DMS79 treated with DMSO at 0.1 percent for 48 hours (cell line): ENCODE data around the gene BTRC.
A peak's percentile ranks its signal among the peaks of the same experiment; 100 is the strongest.

Source experiments
- DNase-seq: peaks from one replicate; lab custom pipeline; 2025; lab: John Stamatoyannopoulos, UW

BTRC gene

DNA sequence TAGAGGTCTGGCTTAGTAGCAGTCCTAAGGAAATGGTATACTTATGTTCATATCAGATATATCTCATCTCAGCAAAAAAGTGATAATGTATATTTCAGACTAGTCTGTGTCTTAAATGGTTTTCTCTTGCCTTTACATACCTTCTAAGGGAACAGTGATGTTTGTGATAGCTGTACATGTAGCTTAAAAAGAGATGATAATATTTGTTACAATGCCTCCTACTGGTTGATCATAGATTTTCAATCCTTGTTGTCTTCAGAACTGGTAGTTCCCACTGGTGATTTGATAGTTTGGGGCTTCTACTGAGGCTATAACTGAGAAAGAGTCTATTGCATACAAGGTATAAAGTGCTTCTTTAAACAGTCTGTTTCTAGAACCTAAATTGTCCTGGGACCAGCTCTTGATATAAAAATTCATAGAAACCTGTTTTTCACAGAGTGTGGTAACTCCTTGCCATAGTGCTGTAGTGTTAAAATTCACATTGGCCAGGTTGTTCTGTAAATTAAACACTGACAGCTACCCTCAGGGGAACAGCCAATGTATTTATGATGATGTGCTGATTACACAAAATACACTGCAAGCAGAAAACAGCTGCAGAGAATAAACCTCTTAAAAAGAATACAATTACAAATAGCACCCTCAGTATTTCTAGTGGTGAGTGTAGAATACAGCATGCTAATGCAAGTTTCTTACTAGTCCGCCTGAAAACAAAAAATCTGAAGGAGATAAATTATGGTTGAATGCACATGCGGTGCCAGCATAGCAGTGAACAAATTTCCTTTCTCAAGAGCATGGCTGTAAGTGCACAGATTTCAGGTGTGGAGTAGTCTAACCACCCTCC is 90.3 kb downstream of the BTRC start:
- DNase-seq, result no peak

DNA sequence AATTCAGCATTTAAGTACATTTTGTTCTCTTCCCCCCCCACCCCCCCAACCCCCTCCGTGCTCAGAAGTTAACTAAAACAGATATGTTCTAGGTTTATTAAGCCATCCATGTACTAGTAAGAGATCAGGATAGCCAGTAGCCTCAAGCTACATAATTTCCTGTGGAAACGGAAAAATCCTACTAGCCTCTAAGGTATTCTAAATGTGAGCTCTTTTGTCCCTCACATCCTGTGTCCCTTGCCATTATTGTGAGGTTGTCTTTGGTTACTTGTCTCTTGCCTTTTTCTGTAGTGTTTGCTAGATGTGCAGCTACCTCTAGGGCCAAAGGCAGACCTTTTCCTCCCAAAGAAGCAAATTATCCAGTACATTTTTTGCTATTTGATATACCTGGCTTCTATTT is 92.1 kb downstream of the BTRC start:
- no peak for DNase-seq

DNA sequence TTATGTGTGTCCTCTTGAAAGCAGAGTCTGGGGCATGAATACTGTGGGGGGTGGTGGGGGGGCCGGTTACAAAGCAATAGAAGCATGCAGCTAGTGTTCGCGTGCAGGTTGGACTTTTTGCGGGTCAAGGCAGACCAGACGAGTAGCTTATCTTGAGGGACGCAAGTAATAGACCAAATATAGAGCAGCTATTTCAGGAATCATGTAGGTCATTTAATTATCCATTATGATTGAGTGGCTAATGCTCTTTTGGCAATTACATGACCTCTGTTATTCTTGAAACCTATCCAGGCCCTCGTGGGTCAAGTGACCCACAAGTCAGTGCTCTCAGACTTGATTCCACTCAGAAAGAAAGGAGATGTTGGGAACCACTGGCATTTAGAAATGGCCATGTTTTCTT is 93.0 kb downstream of the BTRC start:
- DNase-seq, result no peak

DNA sequence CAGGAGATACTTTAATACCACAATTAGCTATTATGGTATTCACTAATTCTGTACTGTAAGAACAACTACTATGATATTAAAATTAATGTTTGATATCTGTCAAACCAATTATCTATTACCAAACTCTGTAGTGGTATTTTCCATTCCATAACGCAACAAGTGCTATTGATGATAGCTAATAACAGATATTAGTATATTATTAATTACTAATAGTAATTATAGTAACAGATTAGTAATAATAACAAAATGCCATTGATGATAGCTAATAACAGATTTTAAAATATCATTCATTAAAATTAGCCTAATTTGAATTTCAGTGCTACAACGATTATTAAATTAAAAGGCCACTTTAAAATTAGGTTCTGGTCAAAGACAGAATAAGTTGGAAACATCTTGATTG is 93.5 kb downstream of the BTRC start:
- DNase-seq, result no peak

DNA sequence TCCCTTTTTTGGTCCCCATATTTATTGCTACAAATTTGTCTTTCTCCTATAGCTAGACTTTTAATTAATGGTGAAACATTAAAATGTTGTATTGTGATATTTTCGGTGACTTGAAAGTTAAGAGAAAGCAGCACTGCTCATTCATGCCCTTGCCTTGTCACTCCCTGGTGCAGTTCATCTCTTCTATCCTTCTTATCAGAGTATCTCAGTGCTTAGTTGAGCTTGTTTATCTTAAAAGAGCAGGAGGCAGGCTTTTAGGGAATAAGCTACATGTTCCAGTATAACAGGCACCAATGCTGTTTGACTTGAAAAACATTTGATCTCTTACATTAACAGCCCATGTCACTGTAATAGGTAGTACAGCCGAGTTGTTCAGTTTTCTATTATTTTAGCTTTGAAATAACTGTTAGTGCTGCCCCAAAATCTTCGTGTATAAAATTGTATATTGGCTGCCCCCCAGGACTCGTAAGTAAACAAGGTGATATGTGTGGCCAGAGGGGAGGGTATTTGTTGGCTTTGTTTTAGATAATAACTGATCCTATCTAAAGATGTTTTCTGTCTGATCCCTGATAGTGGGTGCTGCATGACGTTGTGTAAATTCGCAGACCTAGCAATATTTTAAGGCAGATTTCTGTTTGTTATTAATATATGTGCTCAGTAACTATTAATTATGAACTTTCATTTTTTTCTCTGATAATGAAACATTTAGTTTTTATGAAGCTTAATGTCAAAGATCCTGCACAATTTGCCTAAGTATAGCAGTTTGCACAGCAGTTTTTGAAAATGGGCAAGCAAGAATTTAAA is 96.5 kb downstream of the BTRC start:
- DNase-seq, result no peak

DNA sequence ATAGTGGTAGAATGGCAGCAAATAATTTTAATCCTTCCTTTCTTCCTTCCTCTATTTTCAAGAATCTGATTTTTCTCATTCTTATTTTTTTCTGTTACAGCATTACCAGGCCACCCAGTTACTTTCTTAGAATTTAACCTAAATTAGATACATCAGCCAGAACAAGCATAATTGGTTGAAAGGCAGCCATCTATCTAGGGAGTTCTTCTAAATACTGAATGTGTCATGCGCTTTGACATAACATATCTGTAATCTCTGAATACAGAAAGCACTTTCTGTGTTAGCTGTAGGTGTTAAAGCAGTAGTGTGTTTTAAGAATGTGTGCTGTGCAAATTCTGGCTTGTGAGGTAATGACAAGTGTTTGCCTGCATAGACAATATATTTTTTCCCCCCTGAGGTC is 97.3 kb downstream of the BTRC start:
- no peak for DNase-seq

DNA sequence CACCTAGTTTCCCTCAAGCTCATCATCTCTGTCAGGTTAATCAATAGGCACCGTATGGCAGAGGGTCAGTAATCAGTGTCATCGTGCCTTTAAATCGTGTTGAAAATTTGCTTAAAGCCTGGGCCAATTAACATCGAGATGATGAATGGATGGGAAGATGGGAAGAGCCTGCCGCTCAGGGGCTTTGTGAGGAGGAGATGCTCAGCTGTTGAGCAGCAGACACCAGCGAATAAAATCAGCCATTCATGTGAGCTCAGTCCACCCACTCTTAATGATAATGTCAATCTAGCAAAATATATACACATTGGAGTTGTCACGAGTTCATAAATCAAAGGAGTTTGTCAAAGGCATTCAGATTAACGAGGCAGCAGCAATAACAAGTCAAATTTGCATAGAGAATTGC is 97.7 kb downstream of the BTRC start:
- no peak for DNase-seq

DNA sequence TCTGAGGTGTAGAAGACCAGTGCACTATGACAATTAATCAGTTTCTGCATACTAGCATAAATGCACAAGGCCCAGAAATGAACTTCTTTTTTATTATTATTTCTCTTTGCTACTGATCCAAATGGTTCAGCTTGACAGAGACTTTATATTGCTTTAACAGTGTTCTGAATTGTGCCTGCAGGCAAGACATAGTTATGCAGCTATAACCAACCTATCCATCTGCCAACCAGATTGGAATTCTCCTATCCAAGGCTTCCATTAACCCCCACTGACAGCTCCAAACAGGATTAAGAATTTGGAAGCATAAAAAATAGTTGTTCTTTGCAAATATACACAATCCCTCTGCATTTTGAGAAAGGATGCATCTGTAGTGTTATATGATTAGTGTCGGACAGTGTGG is 98.2 kb downstream of the BTRC start:
- no peak for DNase-seq

DNA sequence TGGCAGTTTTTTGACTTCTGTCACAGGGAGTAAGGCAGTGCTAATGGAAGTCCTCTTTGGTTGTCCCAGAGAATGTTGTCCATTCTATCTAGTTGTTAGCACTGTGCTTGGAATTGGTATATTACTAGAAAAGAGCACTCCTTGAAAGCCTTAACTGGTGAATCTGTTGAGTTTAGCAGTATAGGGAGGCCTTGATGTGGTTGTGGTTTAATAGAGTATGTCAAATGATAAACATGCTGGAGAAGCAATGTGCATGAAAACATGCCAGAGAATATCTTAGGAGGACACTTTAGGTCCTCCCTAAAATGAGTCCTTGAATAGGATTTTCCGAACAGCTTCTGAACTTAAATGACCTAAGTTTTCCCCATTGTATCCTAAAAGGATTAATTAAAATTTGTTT is 98.6 kb downstream of the BTRC start:
- no peak for DNase-seq

DNA sequence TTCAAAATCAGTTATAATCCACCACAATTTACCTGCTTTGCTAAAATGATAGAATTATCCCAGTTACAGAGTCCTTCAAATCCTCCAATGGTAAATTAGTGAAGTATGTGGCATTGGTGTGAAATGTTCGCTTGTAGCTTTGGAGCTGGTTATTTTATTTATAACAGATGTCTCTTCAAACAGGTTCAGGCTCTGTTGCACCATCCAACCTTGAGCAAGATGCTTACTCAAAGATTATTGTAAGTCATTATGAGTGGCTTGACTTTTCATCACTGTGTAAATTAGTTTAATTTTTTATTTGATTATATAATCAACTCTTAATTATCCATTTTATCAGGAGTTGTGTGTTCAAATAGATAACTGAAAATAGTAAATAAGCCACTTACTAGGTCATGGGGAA is 99.4 kb downstream of the BTRC start:
- DNase-seq, result no peak

DNA sequence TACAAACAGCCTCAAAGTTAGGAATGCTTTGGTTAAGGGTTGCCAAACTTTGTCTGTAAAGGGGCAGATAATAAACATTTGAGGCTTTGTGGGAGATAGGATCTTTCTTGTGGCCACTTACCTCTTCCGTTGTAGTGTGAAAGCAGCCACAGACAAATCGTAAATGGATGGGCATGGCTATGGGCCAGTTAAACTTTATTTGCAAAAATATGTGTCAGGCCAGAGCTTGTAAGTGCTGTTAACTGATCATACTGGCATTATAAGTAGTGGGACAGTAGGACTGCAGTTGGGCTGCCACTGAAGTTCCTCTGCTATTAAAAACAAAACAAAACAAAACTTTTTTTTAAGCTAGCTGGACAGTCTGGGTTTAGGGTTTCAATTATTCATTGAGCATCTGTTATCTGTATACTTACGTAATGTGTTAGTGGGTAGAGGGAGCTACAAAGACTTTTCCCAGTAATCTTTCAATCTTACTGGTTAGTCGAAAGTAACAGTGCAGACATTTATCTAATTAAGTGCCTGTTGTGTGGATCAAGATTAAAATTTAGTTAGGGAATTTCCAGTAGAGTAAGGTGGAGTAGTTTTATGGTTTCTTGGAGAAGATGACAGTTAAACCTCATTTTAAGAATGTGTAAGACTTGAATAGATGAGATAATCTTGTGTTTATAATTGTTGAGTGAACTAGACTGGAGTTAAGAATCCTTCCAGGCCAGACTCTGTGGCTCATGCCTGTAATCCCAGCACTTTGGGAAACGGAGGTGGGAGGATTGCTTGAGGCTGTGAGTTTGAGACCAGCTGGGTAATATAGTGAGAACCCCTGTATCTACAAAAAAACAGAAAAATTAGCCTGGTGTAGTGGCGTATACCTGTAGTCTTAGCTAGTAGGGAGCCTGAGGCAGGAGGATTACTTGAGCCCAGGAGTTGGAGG is 100.1 kb downstream of the BTRC start:
- no peak for DNase-seq

DNA sequence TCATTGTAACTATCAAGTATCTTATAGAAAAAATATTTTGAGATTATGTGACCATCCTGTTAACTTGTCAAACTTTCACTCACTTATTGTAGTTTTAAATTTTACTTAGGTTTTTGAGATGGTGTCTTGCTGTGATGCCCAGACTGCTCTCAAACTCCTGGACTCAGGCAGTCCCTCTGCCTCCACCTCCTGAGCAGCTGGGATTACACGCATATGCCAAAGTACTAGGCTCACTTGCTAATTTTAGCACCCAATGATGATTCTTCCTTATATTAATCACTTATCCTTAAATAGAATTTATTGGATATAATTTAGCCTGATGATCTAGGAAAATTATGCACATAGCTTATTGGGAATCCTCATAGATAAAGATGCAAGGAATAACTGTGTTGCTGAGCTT is 104.9 kb downstream of the BTRC start:
- no peak for DNase-seq

DNA sequence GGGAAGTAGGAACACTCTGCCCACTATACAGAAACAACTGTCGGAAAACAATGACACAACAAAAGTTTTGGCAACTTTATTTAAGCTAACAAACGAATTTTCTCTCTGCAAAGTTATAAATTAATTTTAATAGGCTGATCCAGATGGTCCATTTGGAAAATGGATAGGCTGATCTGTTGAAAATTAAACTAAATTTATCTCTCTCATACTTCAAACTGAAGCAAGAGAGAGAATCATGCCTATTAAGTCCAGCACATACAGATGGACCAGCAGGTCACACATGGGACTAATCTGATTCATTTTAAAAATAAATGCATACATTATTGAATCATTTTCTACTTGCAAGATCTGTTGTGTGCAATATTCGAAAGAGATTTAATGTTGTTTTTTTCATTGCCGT is 110.1 kb downstream of the BTRC start:
- no peak for DNase-seq

DNA sequence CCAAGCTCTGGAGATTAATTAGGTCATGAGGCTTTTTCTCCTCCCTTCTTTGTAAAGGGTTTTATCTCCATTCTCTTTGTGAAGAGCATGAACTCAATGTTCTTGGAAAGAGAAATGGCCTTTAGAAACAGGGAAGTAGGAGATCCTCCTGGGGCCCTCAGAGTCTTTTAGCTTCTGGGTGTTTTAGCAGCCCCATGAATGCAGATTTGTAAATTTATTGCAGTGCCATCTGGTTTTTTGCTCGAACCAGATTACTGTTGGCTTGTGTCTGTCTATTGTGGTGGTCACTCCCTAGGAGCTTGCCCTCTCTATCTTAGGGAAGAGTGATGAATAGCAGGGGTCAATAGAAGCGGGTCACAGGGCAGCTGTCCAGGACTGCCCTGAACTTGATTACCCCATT is 110.6 kb downstream of the BTRC start:
- no peak for DNase-seq

DNA sequence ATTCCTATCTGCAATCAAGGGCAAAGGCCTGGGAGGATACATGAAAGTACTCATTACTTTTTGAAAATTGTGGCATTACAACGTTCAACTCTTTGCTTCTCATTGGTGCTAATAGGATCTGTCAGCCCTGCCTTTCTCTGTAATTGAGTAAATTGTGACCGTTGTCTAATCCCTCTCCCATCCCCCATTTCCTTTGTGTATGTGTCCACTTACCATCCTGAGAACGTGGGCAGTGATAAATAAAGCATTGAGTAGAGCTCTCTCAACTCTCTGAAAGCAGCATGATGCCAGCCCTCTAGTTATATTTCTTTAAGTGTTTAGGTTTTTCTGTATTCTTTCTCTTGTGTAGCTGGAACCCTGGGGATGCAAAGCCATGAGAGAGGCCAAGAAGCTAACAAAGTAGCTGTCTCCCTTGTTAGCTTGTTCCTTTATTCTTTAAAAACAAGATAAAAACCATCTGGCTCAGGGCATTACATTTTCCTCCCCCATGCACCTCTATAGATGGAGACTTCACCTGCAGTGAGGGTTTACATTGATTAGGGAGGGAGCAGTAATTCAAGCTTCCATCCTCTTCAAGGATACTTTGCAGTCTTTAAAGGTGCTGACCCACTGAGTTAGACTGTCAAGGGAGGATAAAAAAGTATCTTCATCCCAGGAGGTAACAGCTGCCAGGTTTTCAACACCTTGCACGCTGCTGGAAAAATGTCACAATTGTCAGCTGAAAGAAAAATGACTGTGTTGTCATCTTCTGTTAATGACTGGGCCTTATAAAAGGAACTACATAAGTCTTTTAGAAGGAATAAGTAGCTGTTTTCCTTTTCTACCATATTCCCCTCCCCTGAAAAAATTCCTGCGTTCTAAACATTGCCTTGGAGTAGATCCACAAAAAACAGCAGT is 112.3 kb downstream of the BTRC start:
- no peak for DNase-seq

DNA sequence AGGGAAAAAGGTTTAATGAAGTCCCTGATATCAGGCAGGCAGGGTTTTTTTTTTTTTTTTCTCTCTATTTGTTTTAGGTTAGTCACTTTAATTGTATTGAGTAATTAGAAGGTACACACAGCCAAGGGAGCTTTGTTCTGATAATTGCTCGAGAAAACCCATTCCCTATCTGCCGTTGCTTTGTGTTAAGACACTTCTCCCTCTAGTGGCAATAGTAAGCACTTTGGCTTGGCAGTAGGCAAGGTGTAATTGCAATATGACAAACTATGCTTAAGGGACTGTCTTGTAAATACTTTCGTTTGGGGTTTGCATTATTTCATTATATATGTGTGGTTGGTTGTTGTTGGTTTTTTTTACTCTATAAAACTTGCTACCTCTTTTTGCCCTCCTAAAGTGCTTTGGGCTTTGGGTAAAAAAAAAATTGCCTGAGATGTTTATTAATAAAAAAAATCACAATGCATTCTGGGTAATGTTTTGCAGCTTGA is 113.4 kb downstream of the BTRC start:
- peak; percentile 32 for DNase-seq

DNA sequence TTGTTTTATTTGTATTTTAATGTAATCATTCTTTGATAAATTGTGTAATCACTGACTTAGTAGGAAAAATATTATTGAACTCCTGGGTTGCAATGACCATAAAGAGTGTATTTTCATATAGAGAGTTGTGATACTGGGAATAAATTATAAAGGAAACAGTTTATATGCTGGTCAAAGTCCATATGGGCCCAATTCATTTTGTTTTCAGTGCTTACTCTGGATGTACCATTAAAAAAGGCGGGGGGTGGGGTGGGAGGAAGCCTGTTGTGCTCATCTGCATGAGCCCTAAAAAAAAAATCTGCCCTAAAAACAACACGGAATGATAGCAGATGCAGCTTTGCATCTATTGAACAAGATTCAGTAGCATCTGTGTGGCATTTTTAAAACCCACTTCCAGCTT is 114.2 kb downstream of the BTRC start:
- DNase-seq, result no peak

DNA sequence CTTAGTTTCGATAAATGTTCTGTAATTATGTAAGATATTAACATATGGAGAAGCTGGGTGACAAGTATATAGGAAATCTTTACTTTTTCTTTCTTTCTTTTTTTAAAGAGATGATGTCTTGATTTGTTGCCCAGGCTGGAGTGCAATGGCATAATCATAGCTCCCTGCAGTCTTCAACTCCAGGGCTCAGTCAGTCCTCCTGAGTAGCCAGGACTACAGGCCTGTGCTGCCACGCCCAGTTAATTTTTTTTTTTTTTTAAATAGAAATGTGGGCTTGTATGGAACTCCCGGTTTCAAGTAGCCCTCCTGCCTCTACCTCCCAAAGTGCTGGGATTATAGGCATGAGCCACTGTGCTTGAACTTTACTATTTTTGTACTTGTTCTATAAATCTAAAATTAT is 122.4 kb downstream of the BTRC start:
- no peak for DNase-seq

DNA sequence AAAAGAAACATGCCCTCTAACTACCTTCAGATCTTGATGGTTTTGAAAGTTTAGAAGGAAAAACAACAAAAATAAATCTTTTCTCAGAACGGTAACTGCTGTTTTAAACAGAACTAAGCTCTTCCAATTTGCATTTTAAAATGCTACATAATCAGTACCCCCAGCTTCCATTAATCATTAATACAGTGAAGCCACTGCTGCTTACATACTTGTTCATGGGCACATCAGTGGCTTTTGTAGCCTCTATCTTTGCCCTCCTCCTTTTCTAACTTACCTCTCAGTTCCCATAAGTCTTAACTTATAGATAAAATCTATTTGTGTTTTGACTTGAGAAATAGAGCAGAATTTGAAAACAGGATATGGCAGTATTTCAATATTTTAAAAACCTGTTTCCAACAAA is 125.0 kb downstream of the BTRC start:
- DNase-seq, result no peak

DNA sequence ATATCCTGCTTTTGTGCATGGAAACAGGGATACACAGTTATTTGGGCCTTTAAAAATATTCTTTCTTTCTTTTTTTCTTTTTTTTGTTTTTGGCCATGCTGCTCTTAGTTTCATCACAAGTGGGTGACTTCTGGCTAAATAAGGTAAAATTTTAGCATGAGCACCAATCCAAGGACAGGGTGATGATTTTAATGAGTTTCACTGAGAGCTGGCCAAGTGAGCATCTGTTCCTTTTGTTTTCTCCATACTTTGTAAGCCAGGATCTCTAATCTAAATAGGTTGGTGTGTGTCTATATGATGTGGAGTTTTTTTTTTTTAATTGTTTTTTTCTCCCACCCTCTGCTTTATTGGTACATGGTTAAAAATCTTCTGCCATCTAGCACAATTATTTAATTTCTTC is 127.3 kb downstream of the BTRC start:
- no peak for DNase-seq

DNA sequence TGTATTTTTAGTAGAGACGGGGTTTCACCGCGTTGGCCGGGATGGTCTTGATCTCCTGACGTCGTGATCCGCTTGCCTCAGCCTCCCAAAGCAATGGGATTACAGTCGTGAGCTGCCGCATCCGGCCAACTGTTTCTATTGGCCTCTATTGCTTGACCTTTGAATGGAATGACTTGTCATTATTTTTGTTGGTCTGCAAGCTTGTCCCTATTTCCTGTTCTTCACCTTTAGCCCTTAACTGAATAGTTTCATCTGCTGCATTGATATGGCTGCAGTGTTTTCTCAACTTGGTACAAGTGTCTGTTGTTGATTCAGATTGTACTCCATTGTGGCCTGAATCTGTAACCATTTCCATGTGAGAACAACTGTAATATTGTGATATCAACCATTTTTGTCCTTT is 128.6 kb downstream of the BTRC start:
- no peak for DNase-seq
